NB4 (cell line): ENCODE measurements around the gene SYCE3.
A peak's percentile ranks its signal among the peaks of the same experiment; 100 is the strongest.

Experiments
- DNase-seq: peaks from one replicate; pipeline ENCODE4 v3.0.0; 2010; ENCODE audit warnings: low read depth
- H3K4me3 ChIP-seq: one replicate; pipeline ENCODE4 v1.5.1; 2011; ENCODE audit warnings: mild to moderate bottlenecking, low read depth, low read length, moderate library complexity
- MAX ChIP-seq: IDR thresholded peaks from 2 replicates; pipeline ENCODE4 v1.6.1; 2011; ENCODE audit warnings: low read depth, low read length
- MYC ChIP-seq: IDR thresholded peaks from 2 replicates; pipeline ENCODE4 v1.6.1; 2011; ENCODE audit warnings: low read depth, low read length
- POLR2A ChIP-seq: IDR thresholded peaks from 2 replicates; pipeline ENCODE4 v1.6.1; 2011; ENCODE audit warnings: mild to moderate bottlenecking; ENCODE audit not compliant: insufficient read length; ENCODE audit errors: extremely low read depth
- TF ChIP-seq, protein P1 (sequence below): IDR thresholded peaks from one replicate; pipeline ENCODE4 v1.5.1; 2012; ENCODE audit warnings: low read depth, low read length

SYCE3 gene

DNA sequence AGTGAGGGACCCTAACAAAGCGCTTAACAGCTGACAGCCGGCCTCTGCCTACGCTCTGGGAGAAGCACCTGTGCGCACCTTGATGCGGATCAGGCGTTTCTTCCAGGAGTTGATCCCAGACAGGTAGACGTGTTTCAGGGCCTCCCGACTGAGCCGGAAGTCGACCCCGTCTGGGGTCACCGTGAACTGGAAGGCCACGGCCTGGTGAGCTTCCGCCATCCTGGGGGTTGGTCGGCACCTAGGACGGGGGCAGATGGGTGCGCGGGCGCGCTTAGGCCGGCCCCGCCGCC is 14.9 kb upstream of the SYCE3 start:
- H3K4me3 ChIP-seq, result no peak overlapping the region
- no peak for DNase-seq
- TF ChIP-seq POLR2A (no peak), MAX (no peak), MYC (no peak)
- TF ChIP-seq, protein P1, sequence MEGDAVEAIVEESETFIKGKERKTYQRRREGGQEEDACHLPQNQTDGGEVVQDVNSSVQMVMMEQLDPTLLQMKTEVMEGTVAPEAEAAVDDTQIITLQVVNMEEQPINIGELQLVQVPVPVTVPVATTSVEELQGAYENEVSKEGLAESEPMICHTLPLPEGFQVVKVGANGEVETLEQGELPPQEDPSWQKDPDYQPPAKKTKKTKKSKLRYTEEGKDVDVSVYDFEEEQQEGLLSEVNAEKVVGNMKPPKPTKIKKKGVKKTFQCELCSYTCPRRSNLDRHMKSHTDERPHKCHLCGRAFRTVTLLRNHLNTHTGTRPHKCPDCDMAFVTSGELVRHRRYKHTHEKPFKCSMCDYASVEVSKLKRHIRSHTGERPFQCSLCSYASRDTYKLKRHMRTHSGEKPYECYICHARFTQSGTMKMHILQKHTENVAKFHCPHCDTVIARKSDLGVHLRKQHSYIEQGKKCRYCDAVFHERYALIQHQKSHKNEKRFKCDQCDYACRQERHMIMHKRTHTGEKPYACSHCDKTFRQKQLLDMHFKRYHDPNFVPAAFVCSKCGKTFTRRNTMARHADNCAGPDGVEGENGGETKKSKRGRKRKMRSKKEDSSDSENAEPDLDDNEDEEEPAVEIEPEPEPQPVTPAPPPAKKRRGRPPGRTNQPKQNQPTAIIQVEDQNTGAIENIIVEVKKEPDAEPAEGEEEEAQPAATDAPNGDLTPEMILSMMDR, result no peak

DNA sequence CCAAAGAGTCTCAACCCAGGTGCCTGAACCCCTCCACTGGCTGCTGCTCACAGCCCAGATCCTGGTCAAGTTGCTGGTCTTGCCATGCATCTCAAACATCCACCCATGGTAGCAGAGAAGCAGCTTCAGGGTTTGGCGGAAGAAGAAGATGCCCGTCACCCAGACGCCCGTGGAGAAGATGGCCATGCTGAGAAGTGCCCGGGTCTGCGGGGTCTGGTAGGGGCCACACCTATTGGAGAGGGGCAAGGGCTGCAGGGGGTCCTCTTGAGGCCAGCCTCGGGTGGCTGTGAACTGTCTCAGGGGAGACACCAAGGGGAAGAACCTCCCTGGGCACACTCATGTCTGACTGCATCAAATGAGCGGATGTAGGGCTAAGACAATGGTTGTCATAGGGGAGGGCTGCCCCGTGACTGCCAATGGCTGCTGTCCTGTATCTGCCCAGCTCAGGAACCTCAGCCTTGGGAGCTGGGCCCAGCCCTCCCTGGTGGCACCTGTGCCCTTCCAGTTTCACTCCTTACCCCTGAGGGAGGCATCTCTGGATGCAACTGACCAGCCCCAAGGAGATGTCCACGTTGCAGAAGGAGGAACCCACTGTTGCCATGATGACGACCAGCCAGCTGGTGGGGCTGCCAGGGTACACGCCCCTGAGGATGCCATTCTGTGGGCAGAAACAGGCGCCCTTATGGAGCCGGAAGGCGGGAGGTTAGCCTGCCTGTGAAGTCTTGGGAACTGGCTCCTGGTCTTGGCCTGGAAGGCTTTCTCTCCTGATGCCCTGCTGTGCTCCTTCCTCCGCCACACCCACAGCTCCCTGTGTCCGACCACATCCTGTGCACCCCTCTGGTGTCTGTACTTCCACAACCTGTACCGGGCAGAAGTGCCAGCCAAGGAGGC is 14.3 kb upstream of the SYCE3 start:
- H3K4me3 ChIP-seq, result no peak overlapping the region
- no peak for DNase-seq

DNA sequence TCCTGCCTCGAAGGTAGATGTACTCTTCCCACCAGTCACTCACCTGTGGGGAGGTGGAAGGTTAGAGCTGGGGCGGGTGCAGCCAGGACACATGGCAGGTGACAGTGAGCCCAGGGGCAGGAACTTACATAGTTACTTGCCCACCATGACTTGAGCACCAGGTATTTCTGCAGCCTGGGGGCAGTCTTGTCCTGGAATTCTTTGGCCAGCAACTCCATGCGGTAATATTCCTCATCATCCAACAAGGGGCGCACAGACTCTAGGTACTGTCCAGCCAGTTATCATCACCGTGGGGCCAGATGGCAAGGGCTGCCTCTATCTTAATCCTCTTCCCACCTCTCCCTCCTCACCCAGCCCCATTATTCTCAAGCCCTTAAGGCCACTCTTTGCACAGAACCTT is 13.4 kb upstream of the SYCE3 start:
- no peak overlapping the region for H3K4me3 ChIP-seq
- peak; percentile 53 for DNase-seq
- no peak for TF ChIP-seq POLR2A
- TF ChIP-seq MAX, result no peak
- no peak for TF ChIP-seq MYC

More for the DNA sequence above, 14.3 kb upstream of the SYCE3 start:
- no peak for TF ChIP-seq MYC

DNA sequence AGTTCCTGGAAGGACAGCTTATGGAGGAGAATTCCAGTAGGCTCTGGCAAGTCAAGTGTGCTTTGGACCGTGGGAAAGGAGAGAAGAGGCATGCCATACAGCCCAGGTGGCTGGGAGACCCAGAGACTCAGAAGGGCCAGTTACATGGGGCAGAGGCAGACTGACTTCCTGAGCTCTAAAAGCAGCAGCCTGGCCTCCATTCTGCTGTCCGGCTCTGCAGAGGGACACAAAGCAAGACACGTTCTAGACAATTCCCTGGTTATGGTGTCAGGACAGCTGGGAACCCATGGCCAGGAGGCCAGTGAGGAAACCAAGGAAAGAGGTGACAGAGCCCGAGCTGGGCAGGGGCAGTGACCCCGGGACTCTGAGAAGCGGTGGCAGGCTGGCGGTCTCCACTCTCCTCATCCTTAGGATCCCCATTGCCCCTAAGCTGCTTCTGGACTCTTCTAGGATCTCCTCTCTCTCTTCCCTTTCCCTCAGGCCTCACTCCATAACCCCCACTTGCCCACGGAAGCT is 12.8 kb upstream of the SYCE3 start:
- DNase-seq, result no peak
- no peak for TF ChIP-seq MAX
- no peak for TF ChIP-seq MYC
- TF ChIP-seq, protein P1, result no peak
- no peak for TF ChIP-seq POLR2A
- no peak overlapping the region for H3K4me3 ChIP-seq

DNA sequence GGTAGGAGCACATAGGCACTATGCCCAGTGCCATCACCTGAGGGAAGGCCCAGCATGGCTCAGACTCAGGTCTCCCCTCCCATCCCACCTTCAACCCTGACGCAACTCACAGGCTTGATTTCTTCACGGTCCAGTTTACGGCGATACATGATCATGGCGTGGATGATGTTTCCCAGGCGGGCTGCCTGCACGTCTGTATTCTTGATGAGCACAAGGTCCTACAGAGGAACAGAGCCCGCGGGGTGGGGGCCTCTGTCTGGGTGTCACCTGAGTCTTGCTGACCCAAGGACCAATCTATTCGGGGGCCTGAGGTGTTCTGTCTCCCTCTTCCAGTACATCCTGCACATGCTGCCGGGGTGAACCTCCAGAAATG is 11.7 kb upstream of the SYCE3 start:
- TF ChIP-seq, protein P1, result no peak
- TF ChIP-seq POLR2A (no peak), MAX (no peak), MYC (no peak)
- no peak overlapping the region for H3K4me3 ChIP-seq
- no peak for DNase-seq

DNA sequence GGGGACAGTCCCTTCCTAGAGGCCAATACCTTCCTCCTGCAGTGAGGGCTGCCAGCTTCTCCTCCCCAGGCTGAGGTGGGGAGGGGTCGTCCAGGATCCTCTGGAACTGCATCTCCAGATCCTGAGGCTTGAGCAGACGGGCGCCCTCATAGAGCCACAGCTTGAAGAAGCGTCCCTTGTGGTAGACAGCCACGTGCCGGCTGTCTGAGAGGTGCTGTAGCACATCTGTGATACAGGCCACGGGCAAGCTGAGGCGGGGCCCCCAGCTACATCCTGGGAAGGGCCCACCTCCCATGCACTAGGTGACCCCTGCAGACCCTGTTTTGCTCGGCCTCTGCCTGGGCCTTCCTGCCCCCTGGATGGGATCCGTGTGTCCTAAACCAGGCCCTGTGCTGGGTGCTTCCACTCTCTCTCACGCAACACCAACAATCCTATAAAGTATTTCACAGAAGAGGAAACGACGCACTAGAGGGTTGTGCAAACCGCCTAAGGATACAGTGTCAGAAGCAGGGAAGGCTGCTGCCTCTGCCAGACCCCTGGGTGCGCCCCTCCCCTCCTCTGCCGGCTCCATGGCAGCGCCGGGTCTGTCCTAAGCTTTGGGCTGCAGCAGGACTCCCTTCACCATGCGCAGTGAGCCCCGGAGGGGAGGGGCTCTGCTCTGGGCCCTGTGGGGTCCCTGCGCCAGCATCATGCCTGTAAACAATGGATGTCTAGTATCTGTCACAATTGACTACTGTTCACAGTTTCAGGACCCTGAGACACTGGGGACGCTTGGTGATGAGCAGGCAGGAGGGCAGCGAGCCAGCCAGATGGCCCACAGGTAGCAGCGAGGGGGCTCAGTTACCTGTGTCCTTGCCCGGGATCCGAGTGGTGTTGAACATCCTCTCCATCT is 11.0 kb upstream of the SYCE3 start:
- TF ChIP-seq MYC (no peak), POLR2A (no peak), MAX (no peak)
- TF ChIP-seq, protein P1, result no peak
- no peak for DNase-seq
- H3K4me3 ChIP-seq, result no peak overlapping the region
